HG02610 (cell line): ENCODE measurements around the gene ANO8.

Experiments used
- ATAC-seq: cut with Tn5 transposase; IDR thresholded peaks from one replicate; pipeline ENCODE4 v1.9.1; 2021; ENCODE audit warnings: mild to moderate bottlenecking, moderate library complexity; ENCODE audit not compliant: unreplicated experiment

Gene ANO8

DNA sequence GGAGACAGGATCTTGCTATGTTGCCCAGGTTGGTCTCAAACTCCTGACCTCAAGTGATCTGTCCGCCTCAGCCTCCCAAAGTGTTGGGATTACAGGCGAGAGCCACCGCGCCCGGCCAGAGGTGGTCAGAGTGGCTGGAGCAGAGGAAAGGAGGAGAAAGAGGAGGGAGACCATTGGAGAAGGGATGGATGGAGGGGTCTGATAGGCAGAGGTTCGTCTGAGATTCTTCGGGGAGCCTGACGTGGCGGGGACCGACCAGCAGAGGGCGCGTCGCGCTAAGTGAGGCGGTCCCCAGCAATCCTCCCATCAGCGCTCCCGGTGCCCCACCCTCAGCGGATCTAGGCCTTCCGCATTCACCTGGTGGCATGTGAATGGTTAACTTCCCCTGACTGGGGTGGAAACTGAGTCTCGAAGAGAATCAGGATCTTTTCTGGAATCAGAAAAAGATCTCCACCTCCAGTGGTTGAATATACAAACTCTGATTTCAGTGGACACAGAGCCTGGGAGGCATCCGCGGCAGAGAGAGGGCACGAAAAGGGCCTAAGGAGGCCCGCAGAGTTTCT, 11.5 kb upstream of the ANO8 start:
- ATAC-seq, result peak; percentile 44

DNA sequence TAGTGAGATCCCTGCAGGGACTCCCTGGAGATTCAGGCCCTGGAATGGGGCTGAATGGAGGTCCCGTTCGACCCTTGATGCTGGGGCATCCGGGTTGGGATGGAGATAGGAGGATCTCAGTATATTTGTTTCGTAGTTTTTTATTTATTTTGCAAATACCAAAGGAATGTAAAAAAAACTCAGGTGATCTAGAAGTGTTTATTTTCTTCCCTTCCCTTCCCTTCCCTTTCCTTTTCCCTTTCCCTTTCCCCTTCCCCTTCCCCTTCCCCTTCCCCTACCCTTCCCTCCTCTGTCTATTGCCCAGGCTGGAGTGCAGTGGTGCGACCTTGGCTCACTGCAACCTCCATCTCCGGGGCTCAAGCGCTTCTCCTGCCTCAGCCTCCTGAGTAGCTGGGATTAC, 7.2 kb upstream of the ANO8 start:
- no peak for ATAC-seq

DNA sequence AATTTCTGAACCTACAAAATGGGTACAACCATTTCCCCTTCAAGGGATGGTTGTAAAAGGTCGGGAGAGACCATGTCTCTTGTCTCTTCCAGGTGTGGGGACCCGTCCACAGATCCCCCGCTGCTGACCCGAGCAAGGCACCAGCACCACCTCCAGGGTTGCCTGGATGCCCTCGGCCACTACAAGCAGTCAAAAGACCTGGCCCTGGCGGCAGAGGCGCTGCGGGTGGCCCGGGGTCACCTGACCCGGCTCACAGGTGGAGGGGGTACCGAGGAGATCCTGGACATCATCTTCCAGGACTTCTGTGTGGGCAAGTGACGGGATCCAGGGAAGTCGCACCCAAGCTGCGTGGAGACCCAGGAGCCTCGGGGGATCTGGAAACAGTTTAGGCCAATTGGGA, 6.7 kb upstream of the ANO8 start:
- no peak for ATAC-seq

GRCh38 chr19:17340871-17341357, 6.3 kb upstream of the ANO8 start:
- ATAC-seq, result no peak

- ATAC-seq, result no peak
These were observed 5.7 kb upstream of the ANO8 start for GRCh38 chr19:17340302-17340870.

GRCh38 chr19:17339088-17339741, 4.6 kb upstream of the ANO8 start:
- ATAC-seq, result no peak

DNA sequence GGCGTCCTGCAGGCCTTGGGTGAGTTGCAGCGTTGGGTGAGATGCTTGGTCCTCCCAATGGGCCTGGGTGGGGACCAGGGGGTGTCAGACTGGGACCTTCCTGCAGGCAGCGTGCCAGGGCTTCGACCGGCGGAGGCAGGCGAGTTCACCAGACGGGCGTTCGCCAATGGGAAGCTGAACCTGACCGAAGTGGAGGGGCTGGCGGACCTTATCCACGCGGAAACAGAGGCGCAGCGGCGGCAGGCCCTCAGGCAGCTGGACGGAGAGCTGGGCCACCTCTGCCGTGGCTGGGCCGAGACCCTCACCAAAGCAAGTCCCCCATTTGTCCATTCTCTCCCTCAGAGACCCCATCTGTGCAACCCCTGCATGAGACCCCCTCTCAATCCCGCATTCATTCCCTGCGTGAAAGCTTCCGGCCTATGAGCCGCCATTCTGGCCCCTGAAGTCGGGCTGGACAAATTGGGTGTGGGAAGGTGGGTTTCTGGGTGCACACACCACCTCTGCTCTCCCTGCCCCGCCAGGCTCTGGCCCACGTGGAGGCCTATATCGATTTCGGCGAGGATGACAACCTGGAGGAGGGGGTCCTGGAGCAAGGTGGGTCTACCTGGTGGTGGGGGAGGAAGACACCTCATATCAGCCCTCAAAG, 3.9 kb upstream of the ANO8 start:
- ATAC-seq, result no peak

DNA sequence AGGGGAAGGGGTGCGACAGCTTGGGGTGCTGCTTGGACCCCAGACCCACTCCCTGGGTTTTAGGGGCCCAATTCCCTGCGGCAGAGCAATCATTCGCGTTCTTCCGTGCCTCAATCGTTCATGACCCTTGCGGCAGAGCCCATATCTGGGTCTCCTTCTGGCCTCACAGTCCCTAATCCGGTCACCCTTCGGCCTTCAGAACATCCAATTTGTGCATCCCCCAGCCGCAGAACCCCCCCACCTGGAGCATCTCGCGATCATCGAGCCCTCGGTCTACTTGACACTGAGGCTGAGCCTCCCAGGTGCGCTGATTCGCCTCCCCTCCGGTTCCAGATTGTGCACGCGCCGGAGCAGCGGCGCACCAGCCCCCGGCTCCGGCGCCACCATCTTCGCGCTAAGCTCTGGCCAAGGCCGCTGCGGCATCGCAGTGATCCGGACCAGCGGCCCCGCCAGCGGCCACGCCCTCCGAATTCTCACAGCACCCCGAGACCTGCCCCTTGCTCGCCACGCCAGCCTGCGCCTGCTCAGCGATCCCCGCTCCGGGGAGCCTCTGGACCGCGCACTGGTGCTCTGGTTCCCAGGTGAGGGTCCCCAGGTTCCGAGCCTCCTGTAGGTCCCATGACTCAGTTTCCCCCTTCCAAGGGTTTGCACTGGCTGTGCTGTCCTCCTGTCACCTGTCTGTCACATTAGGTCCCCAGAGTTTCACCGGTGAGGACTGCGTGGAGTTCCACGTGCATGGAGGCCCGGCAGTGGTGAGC, 3.2 kb upstream of the ANO8 start:
- no peak for ATAC-seq

GRCh38 chr19:17336872-17337674, 2.4 kb upstream of the ANO8 start, which contains the start of gene GTPBP3:
Gene GTPBP3 (plus strand): TSS chr19:17337553. CDS start chr19:17337612, 59 bp downstream.
- ATAC-seq, result peak; percentile 60

- ATAC-seq, result no peak
These were observed 920 bp upstream of the ANO8 start for GRCh38 chr19:17335575-17335974.

GRCh38 chr19:17333611-17334413, 843 bp downstream of the ANO8 start:
- no peak for ATAC-seq

DNA sequence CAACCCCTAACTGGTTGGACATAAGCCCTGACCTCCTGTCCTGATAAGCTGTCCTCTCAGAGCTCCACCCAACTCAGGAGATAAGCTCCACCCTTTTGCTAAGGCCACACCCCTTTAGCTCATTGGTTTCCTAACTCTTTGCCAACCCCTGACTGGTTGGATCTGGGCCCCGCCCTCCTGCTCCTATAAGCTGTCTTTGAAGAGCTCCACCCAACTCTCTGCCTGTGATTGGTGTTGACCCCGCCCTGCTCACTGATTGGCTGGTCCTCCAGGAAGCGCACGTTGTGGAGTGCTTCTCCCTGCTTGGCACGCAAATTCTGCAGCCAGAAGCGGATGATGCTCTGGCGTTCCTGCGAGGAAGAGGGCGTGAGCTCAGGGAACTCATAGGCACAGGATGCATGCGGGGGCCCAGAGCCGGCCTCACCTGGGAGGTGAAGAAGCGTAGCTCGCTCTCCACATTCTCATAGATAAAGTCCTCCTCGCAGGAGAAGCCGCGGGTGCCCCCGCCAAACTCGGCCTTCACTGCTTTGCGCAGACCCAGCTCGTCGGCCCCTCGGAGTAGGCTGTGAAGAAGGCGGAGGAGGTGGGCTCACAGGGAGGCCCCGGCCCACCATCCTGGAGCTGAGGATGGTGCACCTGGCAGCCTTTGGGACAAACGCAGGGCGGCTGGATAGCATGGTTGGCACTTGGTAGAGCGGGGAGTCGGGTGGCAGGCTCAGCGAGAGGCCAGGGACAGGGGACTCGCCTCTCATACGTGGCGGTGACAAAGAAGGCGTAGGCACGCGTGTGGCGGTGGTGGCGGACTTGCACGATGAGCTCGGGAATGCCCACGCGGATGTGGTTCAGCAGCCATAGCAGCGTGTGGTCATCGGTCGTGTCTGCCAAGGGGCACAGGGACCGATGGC, 1.7 kb downstream of the ANO8 start:
- no peak for ATAC-seq

DNA sequence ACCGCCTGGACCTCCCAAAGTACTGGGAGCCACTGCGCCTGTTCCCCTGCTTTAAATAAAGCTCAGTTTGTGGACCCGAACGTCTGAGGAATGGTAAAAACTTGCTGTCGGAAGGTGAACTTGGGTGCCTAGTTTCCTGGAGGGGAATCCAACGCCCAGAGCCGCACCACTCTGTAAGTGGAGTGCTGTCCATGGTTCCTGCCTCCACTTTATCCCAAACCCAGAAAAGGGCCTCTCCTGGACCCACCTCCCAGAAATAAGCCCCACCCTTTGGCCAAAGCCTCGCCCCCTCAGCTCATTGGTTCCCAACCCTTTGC, 2.3 kb downstream of the ANO8 start:
- no peak for ATAC-seq

GRCh38 chr19:17331045-17331558, 3.6 kb downstream of the ANO8 start:
- no peak for ATAC-seq

DNA sequence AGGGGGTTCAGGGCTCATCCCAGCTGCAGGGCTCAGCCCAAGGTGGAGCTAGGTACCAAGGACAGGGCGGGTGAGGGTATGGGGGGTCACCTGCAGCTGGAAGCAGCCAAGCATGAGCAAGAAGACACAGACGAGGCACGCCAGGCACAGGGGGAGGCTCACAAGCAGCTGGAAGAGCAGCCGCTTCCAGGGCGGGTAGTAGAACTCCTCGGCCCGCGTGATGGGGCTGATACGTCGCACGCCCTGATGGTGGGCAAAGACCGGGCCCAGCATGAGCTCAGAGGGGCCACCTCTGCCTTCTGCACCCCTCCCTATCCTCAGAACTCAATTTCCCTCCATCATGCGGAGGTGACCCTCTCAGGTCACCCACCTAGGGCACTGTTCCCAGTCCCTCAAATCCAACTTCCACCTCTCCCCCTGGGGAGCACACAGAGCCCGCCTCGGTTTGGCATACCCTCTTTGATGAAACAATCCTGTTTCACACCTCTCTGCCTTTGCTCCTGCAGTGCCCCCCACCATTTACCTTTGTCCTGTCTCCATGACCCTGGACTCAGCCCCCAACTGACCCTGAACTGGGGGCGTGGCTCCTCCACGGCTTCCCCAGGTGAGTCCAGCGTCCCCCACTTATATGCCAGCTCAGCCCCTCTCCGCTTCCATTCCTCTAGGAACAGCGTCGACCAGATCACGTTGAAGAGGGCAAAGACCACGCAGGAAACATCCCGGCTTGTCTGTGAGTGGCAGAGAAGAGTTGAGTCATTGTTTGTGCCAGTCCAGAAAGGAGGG, 4.2 kb downstream of the ANO8 start:
- ATAC-seq, result no peak

GRCh38 chr19:17329366-17330261, 5.0 kb downstream of the ANO8 start:
- ATAC-seq, result no peak
